Anterior cingulate cortex (tissue), 58 donors: ENCODE data around the gene LRG1.
"Not testable (repeated sequence)": the region's sequence is repeated elsewhere in the genome, so short reads cannot be mapped to it uniquely, and the experiment has no call there.

Experiments used
- DNase-seq, 58 donors: peaks; one replicate each; lab custom pipeline; 2025; lab: John Stamatoyannopoulos, UW

Gene LRG1

GRCh38 chr19:4533334-4533733, 6.5 kb downstream of the LRG1 start:
- no peak for DNase-seq

GRCh38 chr19:4531562-4532165, 8.2 kb downstream of the LRG1 start:
- DNase-seq = no peak

- DNase-seq = no peak
Observed at GRCh38 chr19:4529924-4530522, 9.8 kb downstream of the LRG1 start.

GRCh38 chr19:4528843-4529242, 11.0 kb downstream of the LRG1 start:
- no peak for DNase-seq

GRCh38 chr19:4527377-4527776, 12.5 kb downstream of the LRG1 start:
- DNase-seq = not testable (repeated sequence)

- no peak for DNase-seq
Observed at GRCh38 chr19:4525563-4526002, 14.3 kb downstream of the LRG1 start.

- peak in 15 of 58 donors; percentile 0 to 50 (median 16) for DNase-seq
Observed at GRCh38 chr19:4524808-4525562, 14.9 kb downstream of the LRG1 start.

- DNase-seq = peak in 11 of 58 donors; percentile 5 to 25 (median 11)
Observed at GRCh38 chr19:4523306-4524110, 16.3 kb downstream of the LRG1 start.

GRCh38 chr19:4522291-4523002, 17.4 kb downstream of the LRG1 start:
- DNase-seq = no peak

GRCh38 chr19:4521888-4522242, 18.0 kb downstream of the LRG1 start:
- DNase-seq = no peak

GRCh38 chr19:4521170-4521887, 18.5 kb downstream of the LRG1 start:
- no peak for DNase-seq

GRCh38 chr19:4519521-4520277, 20.1 kb downstream of the LRG1 start:
- DNase-seq = peak in 11 of 58 donors; percentile 3 to 35 (median 14)

- no peak for DNase-seq
Observed at GRCh38 chr19:4519172-4519496, 20.7 kb downstream of the LRG1 start.

GRCh38 chr19:4518345-4519171, 21.3 kb downstream of the LRG1 start, which contains the start of gene PLIN4:
Gene PLIN4, minus strand, starts transcription at chr19:4518486. Its CDS starts 214 bp downstream, at chr19:4518272.
- DNase-seq = peak in 47 of 58 donors; percentile 10 to 82 (median 53)

GRCh38 chr19:4517451-4518057, 22.3 kb downstream of the LRG1 start:
- DNase-seq = no peak

GRCh38 chr19:4516939-4517300, 22.9 kb downstream of the LRG1 start:
- DNase-seq = peak in 3 of 58 donors; percentile 9 to 23 (median 15)

GRCh38 chr19:4516199-4516938, 23.5 kb downstream of the LRG1 start:
- DNase-seq = no peak
